ENCODE data around the gene TMEM187.

TMEM187 gene

DNA sequence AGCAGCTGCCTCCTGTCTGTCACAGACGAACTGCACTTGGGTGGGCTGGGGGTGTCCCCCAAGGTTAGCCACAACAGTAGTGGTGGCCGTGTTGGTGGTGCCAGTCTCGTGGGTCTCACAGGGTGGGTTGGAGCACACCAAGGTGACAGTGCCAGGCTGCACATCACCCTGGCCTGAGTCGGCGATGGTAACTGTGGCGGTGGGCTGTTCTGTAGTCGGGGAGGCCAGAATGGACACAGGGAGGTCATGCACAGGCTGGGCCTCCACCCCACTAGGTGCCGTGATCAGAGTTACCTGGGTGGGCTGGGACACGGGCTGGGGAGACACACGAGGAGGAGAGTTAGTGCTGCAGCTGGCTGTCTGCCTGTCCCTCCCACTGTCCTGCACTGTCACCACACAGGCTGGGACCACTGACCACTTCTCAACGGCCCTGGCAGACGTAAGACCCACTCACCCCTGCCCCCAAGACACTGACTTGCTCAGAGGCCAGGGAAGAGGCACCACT lies 17.3 kb upstream of the TMEM187 start:
- DNase-seq: no peak

DNA sequence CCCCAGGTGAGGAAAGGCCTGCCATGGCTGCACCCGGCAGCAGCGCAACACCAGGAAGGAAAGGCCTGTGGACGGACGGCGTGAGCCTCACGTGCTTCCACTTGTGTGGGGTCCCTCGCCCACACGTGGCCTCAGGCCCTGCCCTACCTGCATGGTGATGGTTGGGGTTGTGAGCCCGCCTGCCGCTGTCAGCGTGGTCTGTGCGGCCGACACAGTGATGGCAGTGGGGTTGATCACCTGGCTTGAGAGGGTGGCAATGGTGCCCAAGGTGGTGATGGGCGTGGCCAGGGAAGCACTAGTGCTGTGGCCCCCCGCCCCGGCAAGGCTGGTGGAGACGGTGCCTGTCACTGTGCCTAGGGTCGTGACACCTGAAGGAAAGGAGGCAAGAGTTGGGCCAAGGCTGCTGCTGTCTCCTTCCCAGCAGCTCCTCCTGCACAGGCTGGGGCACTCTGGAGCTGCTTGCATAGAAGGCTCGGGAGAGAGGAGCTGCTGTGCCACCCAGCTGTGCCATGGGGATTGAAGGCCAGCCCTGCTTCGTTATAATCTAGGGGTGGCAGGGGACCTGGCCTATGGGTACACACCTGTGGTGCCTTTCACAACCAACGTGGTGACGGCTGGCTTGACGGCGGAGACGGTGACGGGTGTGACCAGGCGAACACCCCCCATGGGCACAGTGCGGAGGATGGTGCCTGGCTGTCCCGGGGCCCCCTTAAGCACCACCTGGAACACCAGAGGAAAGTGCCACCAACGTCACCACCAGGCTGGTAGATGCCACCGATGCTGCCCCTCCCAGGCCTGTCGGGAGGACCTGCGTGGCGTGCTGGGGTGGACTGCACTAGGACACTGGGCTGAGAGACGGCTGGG lies 16.3 kb upstream of the TMEM187 start:
- no peak for DNase-seq

DNA sequence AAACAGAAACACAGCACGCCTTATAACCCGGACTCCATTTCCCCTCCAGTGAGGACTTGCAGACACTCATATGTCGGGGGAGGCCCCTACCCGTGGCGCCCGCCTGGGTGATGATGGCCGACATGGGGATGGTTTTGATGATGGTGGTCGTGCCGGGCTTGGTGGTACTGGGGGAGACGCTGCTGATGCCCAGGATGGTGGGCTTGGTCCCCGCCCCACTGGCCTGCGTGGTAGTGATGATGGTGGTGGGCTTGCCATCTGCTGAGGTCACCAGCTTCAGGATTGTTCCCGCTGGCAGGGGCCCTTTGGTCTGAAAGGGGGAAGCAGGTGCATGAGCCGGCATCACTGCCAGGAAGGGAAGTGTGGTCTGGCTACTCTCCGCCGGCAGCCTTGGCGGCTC lies 15.3 kb upstream of the TMEM187 start:
- DNase-seq: no peak

DNA sequence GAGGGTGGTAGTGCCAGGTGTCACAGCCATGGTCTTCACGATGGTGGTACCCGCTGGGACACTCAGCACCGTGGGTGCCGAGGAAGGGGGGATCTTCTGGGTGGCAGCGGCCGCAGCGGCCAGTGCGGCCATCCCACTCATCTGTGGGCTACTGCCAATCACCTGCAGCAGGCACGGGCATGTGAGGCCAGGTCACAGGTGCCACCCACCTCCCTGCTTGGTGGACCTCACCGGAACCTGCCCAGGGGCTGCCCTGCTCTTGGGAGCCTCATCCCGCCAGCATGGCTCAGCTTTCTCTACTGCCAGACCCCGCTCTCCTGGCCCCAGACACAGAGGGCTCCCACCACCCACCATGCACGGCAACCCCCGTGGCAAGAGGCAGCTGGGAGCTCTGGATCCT lies 13.9 kb upstream of the TMEM187 start:
- DNase-seq: no peak

DNA sequence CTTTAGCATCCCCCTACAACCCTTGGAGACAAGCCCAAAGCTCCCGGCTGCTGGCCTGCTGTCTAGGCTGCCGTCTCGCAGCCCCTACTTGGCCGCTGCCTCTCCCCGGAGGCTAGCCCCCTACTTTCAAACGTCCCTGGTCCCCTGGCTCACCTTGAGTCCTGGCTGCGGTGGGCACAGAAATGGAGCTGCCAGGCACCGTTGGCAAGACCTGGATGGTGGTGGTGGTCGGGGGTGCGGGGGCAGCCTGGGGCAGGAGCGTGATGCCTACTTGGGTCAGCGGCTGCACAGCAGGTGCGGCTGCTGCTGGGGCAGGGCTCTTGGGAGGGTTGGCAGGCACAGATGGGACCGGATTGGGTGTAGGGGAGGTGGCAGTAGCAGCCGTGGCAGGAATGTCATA lies 12.9 kb upstream of the TMEM187 start:
- DNase-seq: no peak

DNA sequence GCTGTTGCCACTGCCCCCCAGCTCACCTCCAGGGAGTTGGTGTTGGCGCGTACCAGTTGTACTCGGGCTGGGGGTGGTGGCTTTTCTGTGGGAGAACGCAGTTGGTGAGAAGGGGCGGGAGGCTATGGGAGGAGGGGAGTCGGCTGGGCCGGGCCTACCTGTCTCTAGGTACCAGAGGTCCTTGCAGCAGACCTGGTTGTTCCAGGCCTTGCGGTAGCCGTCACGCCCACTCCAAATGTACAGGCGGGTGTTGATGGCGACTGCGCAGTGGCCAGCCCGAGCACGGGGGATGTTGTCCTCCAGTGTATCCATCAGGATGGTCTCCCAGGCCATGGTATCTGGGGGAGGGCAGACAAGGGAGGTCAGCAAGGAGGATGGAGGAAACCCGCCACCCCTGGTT lies 12.5 kb upstream of the TMEM187 start:
- no peak for DNase-seq

DNA sequence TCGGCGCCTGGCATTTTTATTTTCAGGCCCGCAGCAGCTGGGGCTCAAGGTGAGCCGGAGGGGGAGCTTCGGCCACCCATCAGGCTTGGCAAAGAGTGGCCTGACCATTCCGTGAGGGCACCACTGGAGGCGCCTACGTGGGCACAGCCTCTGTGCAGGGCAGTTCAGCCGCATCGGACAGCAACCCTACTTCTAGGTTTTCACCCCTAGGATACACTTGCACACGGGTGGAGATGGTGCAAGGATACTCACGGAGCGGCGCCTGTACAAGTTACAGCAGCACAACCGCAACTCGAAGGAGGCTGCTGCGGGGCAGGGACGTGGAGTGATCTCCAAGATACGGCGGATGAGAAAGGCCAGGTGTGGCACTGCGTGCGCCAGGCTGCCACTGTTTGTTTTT lies 11.8 kb upstream of the TMEM187 start:
- no peak for DNase-seq

DNA sequence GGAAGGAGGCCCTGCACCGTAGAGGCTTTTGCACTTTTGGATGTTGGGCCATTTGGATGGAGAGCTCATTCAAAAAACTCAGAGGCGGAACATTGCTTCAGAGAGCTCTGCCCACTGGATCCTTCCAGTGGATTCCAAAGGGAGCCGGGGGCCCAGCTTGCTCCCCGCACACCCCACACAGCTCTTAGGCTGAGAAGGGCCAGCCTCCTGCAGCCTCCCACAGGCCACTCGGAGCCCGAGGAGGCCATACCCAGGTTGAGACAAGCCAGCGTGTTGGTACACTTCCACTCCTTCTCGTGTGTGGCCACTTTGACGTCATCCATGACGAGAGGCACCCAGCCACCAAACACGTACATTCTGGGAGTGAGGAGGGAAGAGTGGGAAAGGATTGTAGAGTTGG lies 11.3 kb upstream of the TMEM187 start:
- no peak for DNase-seq

DNA sequence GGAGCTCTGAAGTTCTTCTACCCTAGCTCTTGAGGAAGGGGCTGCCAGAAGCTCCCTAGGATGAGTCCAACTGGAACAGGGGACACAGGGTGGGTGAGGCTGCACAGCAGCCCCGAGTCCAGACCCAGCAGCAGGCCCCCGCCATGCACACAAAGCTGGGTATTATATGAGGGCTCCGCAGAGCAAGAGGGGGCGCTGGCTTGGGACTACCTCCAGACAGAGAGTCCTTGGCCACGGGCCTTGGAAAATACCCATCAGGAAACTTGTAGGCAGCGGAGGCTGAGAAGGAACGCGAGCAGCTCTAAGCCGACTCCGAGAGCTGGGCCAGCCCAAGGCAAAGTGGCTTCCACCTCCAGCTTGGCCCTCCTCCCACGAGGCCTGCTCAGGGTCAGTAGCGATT lies 9.0 kb upstream of the TMEM187 start:
- DNase-seq: no peak

DNA sequence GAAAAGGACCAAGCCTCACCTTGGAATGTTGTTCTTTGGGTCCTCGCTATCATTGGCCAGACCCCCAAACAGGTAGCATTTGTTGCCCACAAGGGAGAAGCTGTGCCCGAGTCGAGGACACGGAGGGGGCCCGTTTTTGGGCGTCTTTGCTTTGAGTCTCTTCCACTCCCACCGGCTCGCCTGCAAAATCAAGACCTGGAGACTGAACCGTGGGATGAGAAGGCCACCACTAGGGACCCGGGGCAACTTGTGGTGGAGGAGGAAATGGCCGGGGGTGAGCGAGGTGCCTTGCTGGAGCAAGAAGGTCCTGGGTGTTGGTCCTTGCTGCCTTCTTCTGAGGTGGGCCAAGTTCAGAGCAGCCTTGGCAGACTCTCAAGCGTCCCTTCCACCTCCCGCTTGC lies 8.4 kb upstream of the TMEM187 start:
- no peak for DNase-seq

DNA sequence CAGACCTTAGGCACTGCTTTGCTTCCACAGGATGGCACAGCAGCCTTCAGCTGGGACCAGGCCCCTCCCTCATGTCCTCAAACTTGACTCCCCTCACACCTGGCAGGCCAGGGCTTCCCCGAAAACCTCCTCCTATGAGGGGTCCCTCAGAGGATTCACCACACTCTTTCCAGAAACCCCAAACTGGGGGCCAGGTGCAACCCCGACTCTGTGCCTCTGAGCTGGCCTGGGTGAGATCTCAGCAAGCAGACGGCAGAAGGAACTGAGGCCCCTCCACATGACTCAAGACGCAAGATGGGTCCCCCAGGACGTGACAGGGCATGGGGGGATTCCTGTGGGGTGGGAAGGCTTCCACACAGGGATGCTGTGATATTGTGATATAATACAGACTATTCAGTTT lies 7.1 kb upstream of the TMEM187 start:
- DNase-seq: no peak

DNA sequence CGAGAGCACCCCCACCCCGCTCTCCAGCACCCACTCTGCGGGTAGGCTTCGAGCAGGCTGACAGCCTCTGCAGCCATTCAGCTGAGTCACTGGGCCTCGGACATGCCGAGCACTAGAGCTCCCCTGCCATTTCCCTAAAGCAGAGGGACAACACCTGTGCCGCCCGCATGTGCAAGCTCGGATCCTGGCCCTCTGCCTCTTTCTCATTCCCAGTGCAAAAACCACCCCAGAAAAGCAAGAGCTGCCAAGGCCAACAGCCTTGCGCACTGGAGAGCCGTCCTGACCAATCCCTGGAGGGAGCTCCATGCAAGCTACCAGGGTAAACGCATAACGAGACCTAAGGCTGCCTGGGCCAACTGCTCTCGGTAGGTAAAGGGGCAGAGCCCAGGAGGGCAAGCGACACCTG lies 6.3 kb upstream of the TMEM187 start:
- no peak for DNase-seq

DNA sequence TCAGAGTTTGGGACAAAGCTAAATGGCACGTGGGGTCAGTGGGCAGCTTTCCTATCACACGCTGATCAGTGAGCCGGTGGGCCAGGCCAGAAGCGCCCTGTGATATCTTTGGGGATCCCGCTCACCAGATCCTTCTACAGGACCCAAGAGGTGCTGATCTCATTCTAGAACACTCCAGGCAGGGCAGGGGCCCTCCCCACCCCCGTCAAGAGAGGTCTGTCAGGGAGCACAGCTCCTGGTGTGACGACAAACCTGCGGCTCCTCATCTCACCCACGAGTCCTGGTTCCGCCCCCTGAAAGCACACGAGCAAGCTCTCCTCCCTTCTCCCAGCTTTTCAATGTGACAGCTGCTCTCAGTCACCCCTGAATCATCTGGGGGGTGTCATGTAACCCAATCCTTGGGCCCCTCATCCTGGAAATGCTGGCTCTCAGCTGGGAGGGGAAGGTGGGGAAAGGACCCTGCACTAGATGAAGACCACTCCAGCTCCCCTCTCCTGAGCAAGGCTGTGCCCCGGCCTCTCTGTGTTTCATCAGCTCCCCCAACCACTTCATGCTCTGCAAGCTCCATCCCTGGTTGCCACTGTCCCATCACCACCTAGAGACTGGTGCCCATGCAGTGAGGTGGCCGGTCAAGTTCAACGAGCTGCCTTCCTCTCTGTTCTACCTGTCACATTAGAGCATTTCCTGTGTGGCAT lies 5.6 kb upstream of the TMEM187 start:
- no peak for DNase-seq

DNA sequence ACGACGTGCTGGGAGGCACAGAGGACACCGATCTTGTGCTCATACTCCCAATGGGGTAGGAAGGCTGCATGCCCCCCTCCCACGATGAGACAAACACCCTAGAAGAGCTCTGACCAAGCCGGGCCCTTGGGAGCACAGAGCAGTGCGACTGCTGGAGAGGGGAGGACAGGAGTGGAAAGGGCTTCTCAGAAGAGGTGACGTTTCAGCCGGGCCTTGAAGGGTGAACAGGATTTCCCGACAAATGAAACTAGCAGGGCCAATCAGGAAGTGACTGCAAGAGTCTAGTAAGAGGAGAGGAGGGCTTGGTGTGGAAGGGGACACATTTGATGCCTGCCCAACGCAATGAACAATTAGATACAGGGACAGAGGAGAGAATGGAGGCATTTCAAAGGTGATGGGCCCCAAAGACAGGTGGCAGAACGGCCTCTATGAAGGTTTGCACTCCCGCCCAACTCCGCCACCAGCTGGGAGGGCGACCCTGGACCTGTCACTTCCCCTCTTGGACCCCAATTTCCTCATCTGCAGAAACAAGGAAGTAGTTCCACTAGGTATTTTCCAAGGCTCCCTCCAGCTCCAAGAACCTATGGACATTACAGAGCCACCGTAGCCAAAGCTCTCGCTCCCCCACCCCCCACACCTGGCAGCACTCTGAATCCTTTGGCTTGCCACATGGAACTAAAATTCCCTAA lies 4.9 kb upstream of the TMEM187 start:
- no peak for DNase-seq

DNA sequence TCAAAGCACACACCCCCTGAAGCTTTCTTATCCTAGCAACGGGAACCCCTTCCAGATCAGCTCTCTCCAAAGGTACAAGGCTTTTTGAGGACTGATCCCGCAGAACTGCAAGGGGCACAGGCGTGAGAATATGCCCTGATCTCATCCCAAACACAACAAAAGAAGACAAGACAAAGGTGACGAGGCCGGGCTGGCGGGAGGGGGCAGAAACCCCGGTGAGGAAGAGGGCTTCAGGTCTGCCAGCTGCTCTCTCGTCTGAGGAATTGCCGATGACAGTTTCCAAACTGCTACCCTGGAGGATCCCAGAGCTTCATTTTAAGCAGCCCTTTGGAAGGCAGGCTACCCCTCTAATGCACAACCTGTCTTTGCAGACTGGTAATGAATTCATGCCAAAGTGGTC lies 4.3 kb upstream of the TMEM187 start:
- no peak for DNase-seq

DNA sequence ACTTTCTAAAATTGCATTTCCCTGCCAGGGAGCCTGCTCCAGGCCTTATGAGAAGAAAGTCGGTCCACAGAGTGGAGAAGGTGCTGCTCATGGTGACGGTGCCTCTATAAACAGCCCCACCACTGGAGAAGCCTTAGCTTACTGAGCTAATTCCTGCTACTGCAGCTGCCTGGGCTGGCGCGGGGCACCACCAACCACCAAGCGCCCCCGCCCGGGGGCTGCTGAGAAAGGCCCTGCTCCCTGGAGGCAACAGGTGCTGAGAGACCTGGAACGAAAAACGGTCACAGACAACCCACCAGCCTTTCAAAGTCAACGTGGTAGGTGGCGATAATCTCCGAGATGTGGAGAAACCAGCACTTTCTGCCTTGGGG lies 3.8 kb upstream of the TMEM187 start:
- no peak for DNase-seq

DNA sequence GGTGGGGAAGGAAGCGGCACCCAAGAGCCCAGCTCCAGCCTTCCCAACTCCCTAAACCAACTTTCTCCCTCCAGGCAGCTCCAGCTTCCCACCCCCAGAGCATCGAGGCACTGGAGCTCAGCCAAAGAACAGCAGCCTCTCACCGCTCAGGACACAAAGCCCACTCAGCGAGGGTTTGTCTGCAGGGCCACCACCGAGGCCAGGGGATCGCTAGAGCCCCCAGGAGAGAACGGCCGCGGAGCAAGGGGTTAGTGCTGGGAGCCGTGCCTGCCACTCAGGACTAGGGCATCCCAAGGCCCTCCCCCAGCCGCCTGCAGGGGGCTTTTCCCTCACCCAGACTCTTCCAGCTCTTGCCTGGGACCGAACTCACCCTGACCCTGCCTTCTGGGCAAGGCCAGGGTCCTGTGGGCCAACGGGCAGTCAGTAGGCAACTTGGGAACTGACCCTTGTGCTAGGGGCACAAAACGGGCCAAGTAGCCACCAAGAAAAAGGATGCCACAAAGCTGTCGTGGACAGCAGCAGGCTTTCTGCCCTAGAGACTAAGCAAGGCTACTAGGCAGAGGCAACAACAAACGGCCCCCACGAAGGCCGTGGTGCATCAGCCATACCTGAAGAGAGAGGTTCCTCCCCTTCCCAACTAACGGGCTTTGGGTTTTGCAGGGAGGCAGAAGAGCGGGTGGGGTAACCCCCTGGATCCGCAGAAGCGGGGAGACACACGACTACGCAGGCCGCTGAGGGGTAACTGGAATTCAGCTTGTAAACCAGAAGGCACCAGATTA lies 3.2 kb upstream of the TMEM187 start:
- no peak for DNase-seq

DNA sequence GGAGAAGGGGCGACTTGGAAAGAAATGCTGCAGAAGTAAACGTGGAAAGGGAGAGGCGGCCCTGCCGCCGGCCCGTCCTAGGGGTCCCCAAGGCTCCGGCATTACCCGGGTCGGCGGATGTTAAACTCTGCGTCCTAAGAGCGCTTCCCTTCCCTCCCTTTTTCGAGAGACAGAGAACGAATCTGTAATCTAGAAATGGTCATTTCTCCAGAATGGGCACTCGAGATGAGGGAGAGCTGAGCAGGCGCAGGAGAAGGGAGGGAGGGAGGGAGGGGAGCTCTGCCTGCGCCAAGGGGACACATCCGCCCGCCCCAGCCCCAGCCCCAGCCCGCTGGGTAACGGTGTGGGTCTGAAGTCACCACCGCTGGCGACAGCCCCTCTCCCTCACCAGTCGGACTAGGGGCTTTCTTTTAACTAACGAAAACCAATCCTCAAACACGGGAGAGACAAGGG lies 2.6 kb upstream of the TMEM187 start:
- no peak for DNase-seq

DNA sequence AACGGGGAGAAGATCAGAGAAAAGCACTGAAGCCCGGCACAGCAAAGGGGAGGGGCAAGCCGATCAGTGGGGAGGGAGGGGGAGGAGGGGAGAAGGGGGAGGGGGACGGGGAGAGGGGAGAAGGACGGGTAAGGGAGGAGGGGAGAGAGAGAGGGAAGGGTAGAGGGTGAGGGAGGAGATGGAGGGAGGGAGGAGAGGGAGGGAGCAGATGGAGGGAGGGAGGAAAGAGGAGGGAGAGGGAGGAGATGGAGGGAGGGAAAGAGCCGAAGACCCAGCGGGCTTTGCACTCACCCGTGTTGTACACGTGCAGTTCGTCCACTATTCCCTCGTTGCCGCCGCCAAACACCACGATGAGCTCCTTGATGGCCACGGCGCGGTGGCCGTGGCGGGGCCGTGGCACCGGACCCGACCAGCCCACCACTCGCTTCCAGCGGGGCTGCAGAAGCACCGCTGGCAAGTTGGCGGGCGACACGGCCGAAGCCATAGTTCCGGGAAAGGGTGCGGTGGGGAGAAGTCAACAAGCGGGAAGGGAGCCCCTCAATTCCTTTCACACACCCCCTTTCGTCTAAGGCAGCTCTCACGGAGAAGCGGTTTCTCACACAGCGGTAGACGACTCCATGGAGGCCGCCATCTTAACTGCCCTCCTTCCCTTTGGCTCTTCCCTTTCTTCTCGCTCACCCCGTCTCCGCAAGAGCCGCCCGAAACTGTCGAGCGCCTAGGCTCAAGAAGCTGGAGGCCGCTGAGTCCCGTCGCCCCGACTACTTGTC lies 2.0 kb upstream of the TMEM187 start:
- DNase-seq: peak; percentile 80

DNA sequence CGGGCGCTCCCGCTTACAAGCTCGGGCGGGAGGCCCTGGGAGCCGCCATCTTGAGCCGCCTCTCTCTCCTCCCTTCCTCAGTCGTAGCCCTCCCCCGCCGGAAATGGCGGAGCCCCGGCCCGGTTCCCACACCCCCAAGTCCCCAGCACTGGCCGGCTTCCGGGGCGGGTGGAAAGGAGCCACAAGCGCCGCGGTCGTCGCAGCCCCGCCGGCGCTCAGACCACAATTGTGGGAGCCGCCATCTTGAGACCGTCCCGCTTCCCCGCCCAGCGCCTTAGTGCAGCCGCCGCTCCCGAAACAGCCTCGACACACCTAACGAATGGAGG lies 1.5 kb upstream of the TMEM187 start:
- DNase-seq: peak; percentile 88

DNA sequence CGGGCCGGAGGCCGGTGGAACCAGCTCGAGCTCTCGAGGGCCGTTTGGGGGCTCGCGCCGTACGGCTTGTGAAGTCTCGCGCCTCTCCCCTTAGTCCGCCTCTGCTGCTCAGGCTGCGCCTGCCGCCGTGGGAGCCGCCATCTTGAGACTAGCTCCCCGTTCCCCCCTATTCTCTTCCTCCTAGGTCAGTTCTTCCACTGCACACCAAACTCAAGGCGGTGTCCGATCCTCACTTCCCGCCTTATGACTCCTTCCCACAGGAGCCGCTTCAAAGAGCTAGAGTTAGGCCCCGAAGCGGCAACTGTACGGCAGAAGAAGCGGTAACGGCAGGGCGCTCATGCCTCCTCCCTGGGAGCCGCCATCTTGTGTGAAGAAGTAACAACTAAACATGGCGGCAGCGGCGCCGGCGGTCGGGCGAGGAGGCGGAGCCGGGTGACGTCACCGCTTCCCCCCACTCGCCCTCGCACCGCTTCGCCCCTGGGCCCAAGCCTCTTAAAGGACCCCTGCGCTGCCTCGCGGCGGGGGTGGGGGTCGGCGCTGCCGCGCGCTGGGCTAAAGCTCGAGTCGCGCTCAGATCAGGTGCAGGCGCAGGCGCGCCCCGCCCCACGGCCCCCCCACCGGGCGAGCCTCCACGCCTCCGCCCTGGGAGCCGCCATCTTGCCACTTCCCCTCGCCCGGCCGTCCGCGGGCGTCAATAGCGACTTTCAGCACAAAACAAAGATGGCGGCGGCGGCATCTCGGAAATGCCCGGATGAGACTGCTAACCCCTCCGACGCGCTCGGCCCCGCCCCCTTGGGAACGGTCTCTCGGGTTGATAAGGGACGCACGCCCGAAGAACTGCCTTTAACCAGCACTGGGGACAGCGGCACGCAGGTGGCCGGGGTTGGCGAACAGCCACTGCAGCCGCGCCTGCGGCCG lies 845 bp upstream of the TMEM187 start, which contains the start of gene HCFC1:
HCFC1 (minus strand) TSS at position 369 of the 918 bp plus-strand sequence. CDS start 978 bp downstream, outside the sequence.
- peak; percentile 87 for DNase-seq

Data from fibroblast of skin of back (primary cell).